ENCODE results near the gene RHEX.

The RHEX gene

GRCh38 chr1:206011057-206011456, 41.9 kb upstream of the RHEX start:
- no peak for TF ChIP-seq CTCF (IDR thresholded peaks at IDR 0.05)

GRCh38 chr1:206012086-206012859, 40.7 kb upstream of the RHEX start:
- no peak for TF ChIP-seq CTCF (IDR thresholded peaks at IDR 0.05)

GRCh38 chr1:206013026-206013795, 39.8 kb upstream of the RHEX start:
- TF ChIP-seq CTCF (IDR thresholded peaks at IDR 0.05): no peak

- TF ChIP-seq CTCF (IDR thresholded peaks at IDR 0.05): no peak
These were observed 38.4 kb upstream of the RHEX start for GRCh38 chr1:206014601-206015000.

GRCh38 chr1:206015071-206015470, 37.9 kb upstream of the RHEX start:
- no peak for TF ChIP-seq CTCF (IDR thresholded peaks at IDR 0.05)

GRCh38 chr1:206020393-206021007, 32.5 kb upstream of the RHEX start:
- TF ChIP-seq CTCF (IDR thresholded peaks at IDR 0.05): no peak

- no peak for TF ChIP-seq CTCF (IDR thresholded peaks at IDR 0.05)
These were observed 31.9 kb upstream of the RHEX start for GRCh38 chr1:206021008-206021625.
